ENCODE results near the gene NOPCHAP1. TPM values are rescaled to one million over a fixed set of nuclear protein-coding genes. Genes with fewer than 3 reads are reported as not detected.

Gene NOPCHAP1
- polyA plus RNA-seq, 1 donor = 11.4 TPM

DNA sequence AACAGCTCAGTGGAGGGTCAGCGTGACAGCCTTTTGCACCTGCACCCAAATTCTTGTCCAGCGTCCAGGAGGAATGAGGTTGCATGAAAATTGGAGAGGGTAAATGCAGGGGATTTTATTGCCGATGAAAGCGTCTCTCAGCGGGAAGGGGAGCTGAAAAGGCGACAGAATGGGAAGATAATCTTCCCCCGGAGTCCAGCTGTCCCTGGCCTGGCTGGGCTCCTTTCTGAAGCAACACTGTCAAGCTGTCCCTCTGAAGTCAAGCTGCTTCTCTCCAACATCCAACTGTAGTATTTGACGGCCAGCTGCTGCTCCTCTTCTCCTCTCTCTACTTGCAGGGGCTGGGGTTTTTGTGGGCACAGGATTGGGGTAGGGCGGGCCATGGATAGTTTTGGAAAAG is 32.7 kb downstream of the NOPCHAP1 start:
- DNase-seq (ENCODE audit: low read depth) = no peak

DNA sequence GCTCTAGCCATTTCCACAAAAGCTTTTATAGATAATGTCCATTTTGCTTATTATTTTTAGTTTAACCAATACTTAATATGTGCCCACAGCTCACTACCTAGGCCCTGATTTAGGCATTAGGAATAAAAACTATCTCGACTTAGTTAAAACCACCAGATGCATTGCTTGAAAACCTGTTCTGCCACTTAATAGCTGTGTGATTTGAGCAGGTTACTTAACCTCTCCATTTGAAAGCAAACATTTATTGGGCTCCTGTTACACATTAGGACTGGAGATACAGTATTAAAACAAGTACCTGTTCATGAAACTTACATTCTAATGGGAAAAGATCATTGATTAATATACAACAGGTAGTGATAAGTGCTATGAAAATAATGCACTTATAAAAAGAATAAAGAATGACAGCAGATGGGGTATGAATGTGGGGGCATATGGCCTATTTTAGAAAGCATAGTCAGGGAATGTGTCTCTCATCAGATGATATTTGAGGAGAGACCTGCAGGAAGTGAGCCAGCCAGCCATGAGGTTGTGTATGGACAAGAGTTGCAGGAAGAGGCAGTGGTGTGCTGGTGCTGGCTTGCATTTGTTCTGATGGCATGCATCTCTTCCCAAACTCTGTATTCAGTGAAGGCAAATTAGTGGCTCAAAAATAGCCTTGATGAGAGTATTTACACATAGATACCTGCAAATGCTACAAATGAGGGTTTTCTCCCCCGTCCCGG is 34.3 kb downstream of the NOPCHAP1 start:
- DNase-seq (ENCODE audit: low read depth) = no peak

DNA sequence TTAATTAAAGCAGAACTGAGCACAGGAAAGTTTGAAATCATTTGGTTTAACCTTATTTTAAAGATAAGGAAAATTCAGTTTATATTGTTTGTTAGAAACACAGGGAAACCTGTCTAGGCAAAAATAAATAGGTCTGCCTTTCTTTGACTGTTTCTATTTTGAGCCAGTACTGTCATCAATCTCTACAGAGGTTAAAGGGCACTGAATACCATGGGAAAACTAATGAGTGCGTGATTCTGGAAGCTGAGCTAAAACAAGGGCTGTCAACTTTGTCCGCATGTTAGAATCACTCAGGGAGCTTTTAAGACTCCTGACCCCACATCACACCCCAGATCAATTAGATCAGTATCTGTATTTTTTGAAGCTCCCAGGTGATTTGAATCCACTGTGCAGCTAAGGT is 38.8 kb downstream of the NOPCHAP1 start:
- no peak for DNase-seq (ENCODE audit: low read depth)

DNA sequence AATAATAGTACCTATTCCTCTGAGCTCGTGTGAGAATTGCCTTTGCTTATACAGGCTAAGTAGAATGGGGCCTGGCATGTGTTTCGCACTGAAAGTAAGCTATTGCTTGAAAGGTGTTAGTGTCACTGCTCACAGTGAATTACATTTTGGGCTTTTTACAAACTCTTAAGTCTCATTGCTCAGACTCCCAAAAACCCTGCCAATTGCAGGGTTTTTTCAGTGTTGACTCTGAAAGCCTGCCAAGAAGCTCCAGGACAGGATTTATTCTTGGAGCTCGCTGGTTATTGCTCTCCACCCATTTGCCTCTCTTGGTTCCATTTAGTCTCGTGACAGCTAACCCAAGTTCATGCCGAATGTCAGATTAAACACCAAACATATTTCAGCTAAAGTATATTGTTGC is 39.8 kb downstream of the NOPCHAP1 start:
- peak; percentile 60 for DNase-seq (ENCODE audit: low read depth)

GRCh38 chr12:105026411-105026810 is 40.3 kb downstream of the NOPCHAP1 start:
- no peak for DNase-seq (ENCODE audit: low read depth)

DNA sequence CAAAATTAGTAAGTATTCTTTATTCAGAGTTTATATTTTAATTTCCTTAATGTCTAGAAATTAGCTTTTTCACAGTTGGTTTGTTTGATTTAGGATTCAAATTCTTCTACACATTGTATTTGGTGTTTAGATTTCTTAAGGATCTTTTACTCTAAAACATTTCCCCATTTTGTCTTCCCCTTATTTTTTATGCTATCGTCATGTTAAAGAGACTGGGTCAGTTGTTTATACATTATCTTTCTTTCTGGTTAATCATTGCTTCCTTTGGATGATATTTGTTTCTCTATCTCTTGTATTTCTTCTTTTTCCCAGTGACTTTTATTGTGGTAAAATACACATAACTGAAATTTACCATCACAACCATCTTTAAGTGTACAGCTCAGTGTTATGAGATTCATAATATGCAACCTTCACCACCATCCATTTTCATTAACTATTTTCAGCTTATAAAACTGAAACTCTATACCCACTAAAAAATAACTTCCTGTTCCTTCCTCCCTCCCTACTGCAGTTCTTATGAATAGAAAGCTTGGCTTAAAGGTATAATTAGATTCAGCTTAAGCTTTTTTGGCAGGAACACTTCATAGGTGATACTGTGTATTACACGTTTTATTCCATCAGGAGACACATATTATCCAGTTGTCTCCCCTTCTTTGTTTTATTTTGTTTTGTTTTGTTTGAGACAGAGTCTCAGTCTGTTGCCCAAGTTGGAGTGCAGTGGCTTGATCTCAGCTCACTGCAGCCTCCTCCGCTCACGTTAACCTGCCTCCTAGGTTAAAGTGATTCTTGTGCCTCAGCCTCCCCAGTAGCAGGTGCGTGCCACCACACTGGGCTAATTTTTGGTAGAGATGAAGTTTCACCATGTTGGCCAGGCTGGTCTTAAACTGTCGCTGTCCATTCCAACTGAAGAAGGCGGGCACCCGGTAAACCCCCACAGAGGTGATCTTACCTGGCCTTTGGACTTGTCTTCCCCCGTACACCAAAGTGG is 45.0 kb downstream of the NOPCHAP1 start:
- DNase-seq (ENCODE audit: low read depth) = no peak

DNA sequence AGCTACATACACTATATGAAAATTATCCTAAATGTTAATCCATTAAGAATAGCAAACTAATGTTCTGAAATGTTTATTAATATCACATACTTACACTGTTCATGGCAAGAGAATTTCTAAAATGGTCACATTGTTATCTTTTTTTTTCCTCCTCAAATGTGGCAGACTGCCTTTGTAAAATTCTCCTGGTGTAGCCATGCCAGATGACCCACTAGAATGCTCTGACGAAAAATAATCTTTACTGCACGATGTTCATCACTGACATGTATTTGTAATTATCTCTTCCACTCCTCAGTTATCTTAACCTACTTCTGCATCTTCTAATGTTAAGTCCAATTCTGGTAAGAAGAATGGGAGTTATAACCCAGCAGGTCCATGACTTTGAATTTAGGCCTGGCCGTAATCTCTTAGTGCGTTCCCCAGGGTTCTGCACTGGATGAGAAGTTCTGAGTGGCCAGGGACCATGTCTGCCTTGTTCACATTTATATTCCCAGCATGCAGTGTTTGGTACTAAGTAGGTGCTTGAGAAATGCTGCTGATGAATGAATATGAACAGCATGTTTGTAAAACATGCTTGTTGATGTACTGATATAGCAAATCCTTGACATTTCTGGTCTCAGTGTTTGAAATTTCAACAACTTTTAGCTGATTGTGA is 46.7 kb downstream of the NOPCHAP1 start:
- no peak for DNase-seq (ENCODE audit: low read depth)

DNA sequence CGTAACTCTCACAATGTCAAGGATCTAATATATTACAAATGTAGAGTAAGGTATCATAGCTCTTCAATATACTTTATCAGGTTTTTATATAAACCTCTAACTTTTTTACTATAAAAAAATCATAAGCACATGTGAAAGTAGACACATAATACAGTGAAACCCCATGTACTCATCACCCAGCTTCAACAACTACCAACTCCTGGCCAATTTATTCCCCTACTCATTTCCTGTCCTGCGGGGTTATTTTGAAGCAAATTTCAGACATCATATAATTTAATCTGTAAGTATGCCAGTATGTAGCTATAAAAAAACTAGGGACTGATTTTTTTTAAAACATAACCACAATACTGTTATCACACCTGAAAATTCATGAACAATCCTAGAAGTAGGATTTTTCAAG is 47.7 kb downstream of the NOPCHAP1 start:
- no peak for DNase-seq (ENCODE audit: low read depth)

Other genes starting within 250 kb of the NOPCHAP1 start
- gene SLC41A2, start 28.0 kb upstream of the NOPCHAP1 start, polyA plus RNA-seq (ENCODE audit: insufficient read length) = 2.2 TPM
- gene ALDH1L2, start 98.1 kb downstream of the NOPCHAP1 start, polyA plus RNA-seq (ENCODE audit: insufficient read length) = 6.5 TPM
- 33.0 TPM for gene WASHC4, start 121.4 kb downstream of the NOPCHAP1 start, polyA plus RNA-seq (ENCODE audit: insufficient read length)
- 28.5 TPM for gene APPL2, start 249.9 kb downstream of the NOPCHAP1 start, polyA plus RNA-seq (ENCODE audit: insufficient read length)